ENCODE data around the gene TMEM203.

The TMEM203 gene

GRCh38 chr9:137217276-137218211 is 12.1 kb upstream of the TMEM203 start:
- no peak for DNase-seq

GRCh38 chr9:137216188-137216965 is 10.9 kb upstream of the TMEM203 start:
- no peak for DNase-seq

- no peak for DNase-seq
Measured at GRCh38 chr9:137215196-137215986, 9.9 kb upstream of the TMEM203 start.

- no peak for DNase-seq
Measured at GRCh38 chr9:137214620-137215019, 9.2 kb upstream of the TMEM203 start.

GRCh38 chr9:137213160-137214060 is 8.0 kb upstream of the TMEM203 start:
- DNase-seq, result no peak

- no peak for DNase-seq
Measured at GRCh38 chr9:137212520-137212919, 7.1 kb upstream of the TMEM203 start.

GRCh38 chr9:137211532-137211931 is 6.1 kb upstream of the TMEM203 start:
- DNase-seq, result no peak

GRCh38 chr9:137206602-137207001 is 1.2 kb upstream of the TMEM203 start:
- DNase-seq, result no peak

- DNase-seq, result no peak
Measured at GRCh38 chr9:137204731-137205125, 720 bp downstream of the TMEM203 start.

- DNase-seq, result no peak
Measured at GRCh38 chr9:137202966-137203365, 2.5 kb downstream of the TMEM203 start.

GRCh38 chr9:137201205-137201868 is 4.1 kb downstream of the TMEM203 start:
- no peak for DNase-seq

- DNase-seq, result peak; percentile 96 to 97
Measured at GRCh38 chr9:137200311-137201204, 4.9 kb downstream of the TMEM203 start, which contains the start of gene TPRN. TPRN (minus strand) TSS chr9:137200741; CDS start chr9:137200711, 30 bp downstream.

- DNase-seq, result no peak
Measured at GRCh38 chr9:137199411-137200121, 5.9 kb downstream of the TMEM203 start.

GRCh38 chr9:137198902-137199283 is 6.6 kb downstream of the TMEM203 start:
- DNase-seq, result no peak

GRCh38 chr9:137198051-137198901 is 7.2 kb downstream of the TMEM203 start:
- no peak for DNase-seq

- no peak for DNase-seq
Measured at GRCh38 chr9:137195525-137196220, 9.8 kb downstream of the TMEM203 start.

- no peak for DNase-seq
Measured at GRCh38 chr9:137194909-137195308, 10.5 kb downstream of the TMEM203 start.

- DNase-seq, result no peak
Measured at GRCh38 chr9:137194388-137194787, 11.1 kb downstream of the TMEM203 start.

Data from NCI-H446 (cell line).